SU-DHL-6 (cell line): ENCODE data around the gene TIPARP.

Source experiments
- CTCF ChIP-seq: fragments of 200-600 bp; sonication (generic); IDR thresholded peaks from one replicate; pipeline ENCODE4 v1.5.1; 2017; ENCODE audit warnings: antibody characterized with exemption, mild to moderate bottlenecking, low read length, moderate library complexity; ENCODE audit not compliant: insufficient read depth, poor library complexity, severe bottlenecking
- EZH2phosphoT487 ChIP-seq: fragments of 200-600 bp; sonication (generic), shearing (Covaris generic); conservative IDR thresholded peaks from 2 replicates; pipeline ENCODE4 v1.6.1; 2018; ENCODE audit warnings: mild to moderate bottlenecking, antibody characterized with exemption, low read length, moderate library complexity, mixed read lengths

GRCh38 chr3:156643729-156644389, 30.5 kb upstream of the TIPARP start:
- TF ChIP-seq CTCF, result no peak
- TF ChIP-seq EZH2phosphoT487, result no peak
